Superior temporal gyrus (tissue), 1 donor: ENCODE data around the gene TEC.

ENCODE experiments used
- DNase-seq: peaks from one replicate; pipeline ENCODE4 v3.0.0-alpha.2; 2016; ENCODE audit errors: extremely low spot score

TEC gene

GRCh38 chr4:48269861-48270522 lies 354 bp upstream of the TEC start:
- peak; percentile 19 for DNase-seq

- no peak for DNase-seq
Measured at GRCh38 chr4:48267574-48267973, 2.1 kb downstream of the TEC start.

DNA sequence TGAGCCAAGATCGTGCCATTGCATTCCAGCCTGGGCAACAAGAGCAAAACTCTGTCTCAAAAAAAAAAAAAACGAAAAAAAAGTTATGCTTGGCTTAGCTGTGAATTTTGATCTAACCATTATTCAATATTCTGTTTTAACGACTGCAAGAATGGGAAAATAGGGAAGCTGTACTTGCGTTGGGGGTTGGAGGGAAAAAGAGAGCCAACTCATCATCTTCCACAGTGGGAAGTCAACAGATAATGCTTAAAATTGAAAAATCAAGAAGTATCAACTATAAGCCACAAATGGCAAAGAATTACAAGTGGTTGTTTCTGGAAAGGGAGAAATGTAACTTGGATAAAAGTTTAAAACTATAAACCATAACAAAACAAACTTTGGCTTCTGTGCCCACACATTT lies 2.9 kb downstream of the TEC start:
- no peak for DNase-seq

DNA sequence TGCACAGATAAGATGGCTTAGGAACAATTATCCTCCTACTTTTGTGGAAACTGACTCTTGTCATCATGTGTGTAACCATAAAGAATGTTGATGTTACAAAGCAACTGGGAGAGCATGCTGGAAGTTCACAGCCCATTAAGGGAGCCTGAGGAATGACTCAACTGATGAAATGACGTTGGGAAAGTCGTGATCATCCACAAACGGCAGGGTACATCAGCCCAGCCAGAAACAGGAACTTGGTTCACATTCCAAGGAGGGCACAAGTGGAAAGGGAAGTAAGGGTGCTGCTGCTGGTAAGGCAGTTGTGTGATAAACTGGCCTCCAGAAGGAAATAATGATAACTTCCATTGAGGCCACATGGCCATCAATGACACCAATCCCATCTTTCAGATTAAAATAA lies 6.7 kb downstream of the TEC start:
- DNase-seq, result no peak

GRCh38 chr4:48262484-48262883 lies 7.2 kb downstream of the TEC start:
- DNase-seq, result no peak

DNA sequence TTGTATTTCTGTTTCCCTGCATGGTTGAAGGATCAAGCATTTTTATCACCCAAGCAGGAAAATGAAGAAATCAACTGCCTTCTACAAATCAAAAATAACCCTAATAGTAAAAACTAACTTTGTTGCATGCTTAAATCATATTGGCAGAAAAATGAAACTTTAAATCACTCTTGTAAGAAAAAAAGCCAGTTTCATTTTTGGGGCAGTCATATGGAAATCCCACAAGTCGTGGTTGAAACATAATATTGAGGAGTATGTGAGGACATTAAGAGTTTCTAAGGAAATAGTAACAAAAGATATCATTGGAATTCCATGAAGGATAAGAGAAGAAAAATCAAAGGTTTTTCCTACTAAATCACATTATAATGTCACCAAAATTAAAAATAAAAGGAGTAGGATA lies 8.4 kb downstream of the TEC start:
- DNase-seq, result no peak

GRCh38 chr4:48259748-48260147 lies 9.9 kb downstream of the TEC start:
- DNase-seq, result no peak

DNA sequence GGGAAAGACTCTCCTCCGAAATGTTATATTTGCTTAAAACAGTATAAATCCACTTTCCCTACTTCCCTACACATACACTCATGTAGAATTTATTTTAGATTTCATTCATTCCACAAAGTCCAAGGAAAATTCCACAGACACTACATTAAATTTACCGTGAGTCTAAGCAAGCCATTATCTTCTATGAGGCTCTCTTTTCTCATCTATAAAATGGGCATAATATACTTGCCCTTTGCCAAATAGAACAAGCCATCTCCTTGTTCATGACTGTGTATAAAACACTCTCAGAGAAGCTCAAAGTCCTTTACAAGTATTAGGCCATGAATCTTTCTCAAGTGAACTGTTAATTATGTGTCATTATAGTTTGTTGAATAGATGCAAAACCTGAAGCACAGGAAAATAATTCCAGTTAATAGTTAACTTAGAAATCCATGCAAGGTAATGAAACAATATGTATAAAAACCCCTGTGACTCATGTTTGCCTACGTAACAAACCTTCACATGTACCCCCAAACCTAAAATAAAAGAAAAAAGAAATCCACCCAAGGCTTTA lies 10.7 kb downstream of the TEC start:
- DNase-seq, result no peak

- DNase-seq, result no peak
Measured at GRCh38 chr4:48255959-48256342, 13.7 kb downstream of the TEC start.

DNA sequence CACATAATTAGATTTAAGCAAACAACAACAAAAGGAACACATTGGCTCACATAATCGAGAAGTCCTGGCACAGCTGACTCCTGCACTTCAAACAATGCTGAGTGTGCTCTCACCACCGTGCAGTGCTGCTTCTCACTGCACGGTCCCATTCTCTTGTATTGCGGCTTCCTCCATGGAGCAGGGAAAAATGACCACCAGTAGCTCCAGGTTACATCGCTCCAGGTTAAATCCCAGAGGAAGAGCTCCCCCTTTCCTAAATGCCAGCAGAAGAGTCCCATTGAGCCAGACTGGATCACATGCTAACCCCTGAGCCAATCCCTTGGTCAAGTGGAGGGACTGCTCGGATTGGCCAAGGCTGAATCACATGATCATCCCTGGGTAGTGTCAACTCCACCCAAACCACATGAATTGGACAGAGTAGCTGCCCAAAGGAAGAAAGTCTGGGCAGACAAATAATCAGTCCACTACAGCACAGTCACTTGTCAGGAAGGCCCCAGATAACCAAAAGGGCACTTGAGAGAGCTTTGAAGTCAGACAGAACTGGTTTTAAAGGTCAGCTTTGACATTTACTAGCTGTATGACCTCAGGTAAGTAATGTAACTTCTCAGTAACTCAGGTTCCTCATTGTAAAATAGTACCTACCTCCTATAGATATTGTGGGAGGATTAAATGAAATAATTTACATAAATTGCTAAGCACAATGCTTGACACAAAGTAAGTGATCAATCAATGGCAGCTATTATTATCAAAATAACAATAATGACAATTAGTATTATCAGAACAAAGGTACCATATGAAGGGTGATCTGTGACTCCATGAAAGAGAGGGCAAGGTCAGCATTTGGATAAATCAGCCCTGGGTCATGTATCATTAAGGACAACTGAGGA lies 14.3 kb downstream of the TEC start:
- no peak for DNase-seq

DNA sequence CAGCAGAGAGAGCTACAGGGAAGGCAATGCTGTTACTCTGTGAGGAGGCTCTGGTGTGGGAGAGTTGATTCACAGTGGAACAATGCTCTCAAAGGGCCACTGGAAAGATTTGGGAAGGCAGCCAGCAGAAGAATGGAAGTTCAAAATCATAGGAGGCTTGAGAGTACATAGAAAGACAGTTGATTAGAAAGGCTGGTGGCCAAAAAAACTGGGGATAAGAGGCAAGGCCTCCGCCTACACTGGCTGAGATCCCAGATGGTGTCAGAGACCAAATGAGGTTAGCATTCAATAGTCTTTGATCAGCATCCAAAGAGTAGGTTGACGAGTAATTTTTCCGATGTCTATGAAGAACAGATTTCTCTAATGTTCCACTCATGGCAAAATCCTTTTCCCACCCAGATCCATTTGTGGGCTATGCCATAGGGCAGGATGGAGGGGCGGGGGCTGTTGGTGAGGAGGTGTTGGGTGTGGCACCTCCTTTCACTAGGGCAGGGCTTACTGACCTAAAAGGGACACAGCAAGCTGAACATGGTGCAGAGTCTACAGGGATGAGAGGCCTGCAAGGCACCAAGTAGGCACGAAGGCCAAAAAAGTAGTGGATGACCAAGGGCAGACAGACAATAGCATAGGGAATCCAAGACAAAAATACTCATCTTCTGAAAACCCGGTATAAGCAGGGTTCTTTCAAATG lies 15.1 kb downstream of the TEC start:
- no peak for DNase-seq

- no peak for DNase-seq
Measured at GRCh38 chr4:48252313-48252712, 17.3 kb downstream of the TEC start.

DNA sequence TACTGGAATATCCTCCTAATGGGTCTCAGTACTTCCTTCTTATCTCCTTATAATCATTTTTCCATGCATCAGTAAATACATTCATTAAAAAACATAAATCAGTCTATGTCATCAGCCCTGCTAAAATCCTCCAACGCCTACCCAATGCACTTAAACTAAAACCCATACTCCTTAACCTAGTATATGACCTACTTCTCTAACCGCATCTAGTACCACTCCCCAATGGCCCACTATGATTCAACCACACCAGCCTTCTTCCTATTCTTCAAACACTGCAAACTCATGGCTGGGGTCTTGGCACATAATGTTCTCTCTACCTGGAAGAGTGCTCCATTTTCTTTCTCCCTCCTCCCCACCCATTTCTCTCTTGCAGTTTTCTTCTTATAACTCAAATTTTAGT lies 18.7 kb downstream of the TEC start:
- DNase-seq, result no peak

DNA sequence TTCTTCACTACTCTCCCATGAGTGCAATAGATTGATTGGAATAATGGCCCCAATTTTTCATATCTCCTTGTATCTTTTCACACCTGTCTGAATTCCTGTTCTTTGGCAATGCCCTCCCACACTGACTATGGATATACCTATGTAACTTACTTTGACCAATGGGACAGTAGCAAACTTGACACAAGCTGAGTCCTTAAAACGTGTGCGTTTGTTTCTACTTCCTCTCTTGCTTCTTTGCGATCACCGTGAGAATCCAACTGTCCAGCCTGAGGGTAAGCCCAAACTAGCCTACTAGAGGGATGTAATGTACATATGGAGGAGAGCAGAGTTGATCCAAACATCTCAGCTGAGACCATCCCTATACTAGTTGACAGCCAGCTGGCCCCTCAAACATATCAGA lies 19.3 kb downstream of the TEC start:
- DNase-seq, result no peak

DNA sequence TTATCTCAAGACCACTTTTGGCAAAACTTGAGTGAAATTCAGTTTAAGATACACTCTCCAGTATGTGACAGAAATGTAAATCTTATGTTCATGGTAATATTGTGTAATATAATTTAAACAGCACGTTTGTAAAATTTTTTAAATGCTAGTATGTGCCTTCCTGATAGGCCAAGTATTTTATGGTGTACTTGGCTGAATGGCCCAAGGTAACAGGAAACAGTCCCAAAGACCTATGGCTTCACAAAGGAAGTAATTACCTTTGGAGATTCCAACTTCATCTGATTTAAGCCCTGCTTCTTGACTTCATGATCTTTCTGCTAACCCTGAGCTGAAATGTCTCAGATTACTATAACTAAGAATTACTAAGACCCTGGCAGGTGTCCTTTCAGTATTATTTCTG lies 20.3 kb downstream of the TEC start:
- no peak for DNase-seq

DNA sequence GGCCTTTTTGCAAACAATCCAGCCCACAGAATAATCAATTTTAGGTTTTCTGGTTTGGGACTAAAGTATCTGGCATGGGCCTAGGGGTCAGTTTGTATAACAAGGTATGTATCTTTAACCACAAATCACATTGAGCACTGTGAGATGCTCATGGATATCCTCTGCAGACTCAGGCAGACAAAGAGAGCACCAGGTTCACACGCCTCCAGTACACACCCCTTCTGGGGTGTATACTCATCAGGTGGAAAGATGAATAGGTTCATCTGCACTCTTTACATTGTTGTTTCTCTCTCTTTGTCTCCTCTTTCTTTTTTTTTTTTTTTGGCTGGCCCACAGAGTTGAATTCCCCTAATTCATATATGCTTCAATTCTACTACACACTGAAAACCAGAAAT lies 21.1 kb downstream of the TEC start:
- no peak for DNase-seq

DNA sequence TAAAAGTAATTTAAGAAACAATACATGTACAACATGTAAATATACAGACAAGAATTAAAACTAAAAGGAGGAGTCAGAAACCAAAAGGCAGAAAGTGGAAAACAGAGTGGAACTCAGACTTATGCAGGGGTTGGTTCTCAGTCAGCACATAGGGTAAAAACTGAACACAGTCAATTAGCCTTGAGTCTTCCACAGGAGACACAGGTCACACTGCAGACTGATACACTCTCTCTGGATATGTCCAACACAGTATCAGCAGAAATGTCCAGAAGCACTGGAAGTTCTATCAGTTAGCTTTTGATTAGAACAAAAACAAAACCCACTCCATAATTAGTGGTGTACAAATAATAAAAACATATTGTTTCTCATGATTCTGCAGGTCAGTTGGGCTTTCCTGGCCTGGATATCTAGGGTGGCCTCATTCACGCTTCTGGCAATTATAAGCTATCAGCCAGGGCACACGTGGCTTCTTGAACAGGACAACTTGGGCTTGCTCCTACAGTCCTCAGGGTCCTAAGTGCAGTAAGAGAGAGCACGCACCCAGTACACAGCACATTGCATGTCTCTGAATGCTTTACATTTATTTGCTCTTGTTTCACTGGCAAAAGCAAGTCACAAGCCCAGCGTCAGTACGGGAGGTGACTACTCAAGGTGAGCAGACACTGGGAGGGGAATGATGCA lies 21.6 kb downstream of the TEC start:
- DNase-seq, result no peak

- DNase-seq, result peak; percentile 58
Measured at GRCh38 chr4:48247142-48247877, 22.3 kb downstream of the TEC start.

DNA sequence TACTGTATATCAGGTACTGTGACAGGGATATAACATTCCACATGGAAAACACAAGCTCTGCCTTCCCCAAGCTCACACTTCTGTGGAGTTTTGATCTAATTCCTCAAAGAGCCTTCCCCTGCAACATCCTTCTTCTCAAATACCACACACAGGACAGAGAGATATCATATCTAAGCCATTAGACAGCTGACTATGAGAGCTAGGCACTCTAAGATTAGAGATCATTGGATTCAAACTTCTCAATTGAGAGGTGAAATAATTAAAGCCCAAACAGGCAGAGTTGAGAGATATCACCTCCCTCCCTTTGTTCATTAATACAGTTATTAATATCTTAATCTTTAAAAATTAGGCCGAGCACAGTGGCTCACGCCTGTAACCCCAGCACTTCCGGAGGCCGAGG lies 25.0 kb downstream of the TEC start:
- no peak for DNase-seq

DNA sequence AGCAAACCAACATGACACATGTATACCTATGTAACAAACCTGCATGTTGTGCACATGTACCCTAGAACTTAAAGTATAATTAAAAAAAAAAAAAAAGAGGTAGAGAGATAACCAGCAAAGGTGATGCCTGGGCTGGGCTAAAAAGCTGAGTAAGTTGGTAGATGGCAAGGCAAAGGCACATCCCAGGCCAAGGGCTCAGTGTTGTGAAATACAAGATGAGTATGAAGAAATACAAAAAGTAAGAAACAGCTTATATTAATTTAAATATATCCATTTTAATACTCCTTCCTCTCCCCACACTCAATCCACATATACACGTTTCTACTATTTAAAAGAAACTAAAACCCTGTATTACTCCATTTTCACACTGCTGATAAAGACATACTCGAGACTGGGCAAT lies 25.8 kb downstream of the TEC start:
- DNase-seq, result no peak

DNA sequence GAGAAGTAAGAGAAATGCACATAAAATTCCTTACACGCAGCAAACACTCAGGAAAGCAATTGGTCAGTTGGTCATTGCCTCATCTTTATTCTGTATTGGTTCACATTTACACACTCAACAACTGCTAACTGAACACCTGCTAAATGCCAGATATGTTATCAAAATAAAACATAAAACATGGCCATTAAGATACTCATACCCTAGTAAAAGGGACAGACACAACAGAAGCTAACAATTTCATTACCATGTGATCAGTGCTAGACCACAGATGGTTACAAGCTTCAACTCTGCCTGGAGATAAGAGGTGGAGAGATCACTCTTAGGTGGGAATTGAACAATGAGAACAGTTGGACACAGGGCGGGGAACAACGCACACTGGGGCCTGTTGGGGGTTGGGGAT lies 26.2 kb downstream of the TEC start:
- no peak for DNase-seq
